Measurements from ENCODE around the gene FRS3.
"Not testable (repeated sequence)": the region's sequence is repeated elsewhere in the genome, so short reads cannot be mapped to it uniquely, and the experiment has no call there.

Gene FRS3

GRCh38 chr6:41779788-41780550 lies at the start of gene FRS3:
FRS3 (minus strand) TSS chr6:41779900; CDS start chr6:41776987, 2,913 bp downstream.
- DNase-seq (ENCODE audit: low spot score): peak; percentile 96

GRCh38 chr6:41826343-41827022 lies 46.8 kb upstream of the FRS3 start:
- no peak for DNase-seq (ENCODE audit: low spot score)

- no peak for DNase-seq (ENCODE audit: low spot score)
Observed at GRCh38 chr6:41824571-41825569, 45.2 kb upstream of the FRS3 start.

GRCh38 chr6:41823178-41823577 lies 43.5 kb upstream of the FRS3 start:
- no peak for DNase-seq (ENCODE audit: low spot score)

DNA sequence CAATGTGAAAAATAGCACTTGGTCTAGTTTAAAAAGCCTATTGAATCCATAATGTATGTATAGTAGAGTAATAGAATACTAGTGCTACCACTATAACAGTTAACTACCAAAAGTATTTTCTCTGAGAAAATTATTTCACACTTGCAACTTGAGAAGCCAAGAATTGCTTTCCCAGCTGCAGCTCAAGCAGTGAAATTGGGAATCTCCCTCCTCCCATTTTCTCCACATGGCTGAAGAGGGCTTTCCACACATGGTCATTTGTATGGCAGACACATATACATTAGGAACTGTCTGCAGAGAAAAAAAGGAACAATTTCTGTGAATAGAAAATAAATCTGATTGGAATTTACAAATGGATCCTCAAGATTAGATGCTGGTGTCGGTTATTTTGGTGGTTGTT lies 42.3 kb upstream of the FRS3 start:
- no peak for DNase-seq (ENCODE audit: low spot score)

DNA sequence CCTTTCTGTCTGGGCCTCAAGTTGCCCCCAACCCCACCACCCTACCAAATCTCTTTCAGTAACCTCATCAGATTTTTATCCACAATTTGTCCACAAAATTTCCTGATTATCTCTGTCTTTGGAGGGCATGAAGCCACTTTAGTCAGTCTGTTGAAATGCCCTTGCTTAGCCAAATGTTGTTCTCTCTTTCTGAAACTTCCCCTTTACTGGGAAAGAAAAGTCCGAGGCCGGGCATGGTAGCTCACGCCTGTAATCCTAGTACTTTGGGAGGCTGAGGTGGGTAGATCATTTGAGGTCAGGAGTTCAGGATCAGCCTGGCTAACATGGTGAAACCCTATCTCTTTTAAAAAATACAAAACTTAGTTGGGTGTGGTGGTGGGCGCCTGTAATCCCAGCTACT lies 41.6 kb upstream of the FRS3 start:
- no peak for DNase-seq (ENCODE audit: low spot score)

DNA sequence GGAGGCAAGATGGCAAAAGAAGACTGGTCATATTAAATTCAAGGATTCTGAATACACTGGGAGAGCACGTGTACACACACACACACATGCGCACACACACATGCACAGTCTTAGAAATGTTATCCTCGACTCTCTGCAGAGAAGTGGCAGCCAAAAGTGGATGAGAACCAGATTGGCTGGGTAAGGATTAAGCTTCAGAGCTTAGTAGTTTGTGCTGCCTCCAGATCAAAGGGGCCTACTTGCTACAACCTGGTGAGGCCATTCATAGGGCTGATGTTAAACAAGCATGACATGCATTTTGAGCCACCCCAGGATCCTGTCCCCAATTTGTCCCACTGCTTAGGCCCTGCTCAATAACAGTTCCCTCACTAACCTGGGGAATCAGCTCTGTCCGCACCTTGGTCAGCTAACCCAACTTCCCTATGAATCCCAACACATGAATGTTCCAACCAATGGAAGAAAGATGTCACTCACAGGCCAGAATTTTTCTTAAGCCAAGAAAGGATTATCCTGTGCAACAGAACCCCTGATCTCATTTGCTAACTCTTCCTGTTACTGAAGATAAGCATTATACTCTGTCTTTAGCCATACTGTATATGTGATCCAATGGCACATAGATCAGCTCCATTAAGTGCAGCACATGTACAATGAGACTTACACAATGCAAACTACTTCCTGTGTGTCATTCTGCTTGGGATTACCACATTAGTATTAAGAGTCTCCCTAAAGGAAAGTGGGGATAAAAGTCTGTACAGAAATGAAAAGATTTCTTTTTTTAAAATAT lies 38.8 kb upstream of the FRS3 start:
- DNase-seq (ENCODE audit: low spot score): peak; percentile 70

DNA sequence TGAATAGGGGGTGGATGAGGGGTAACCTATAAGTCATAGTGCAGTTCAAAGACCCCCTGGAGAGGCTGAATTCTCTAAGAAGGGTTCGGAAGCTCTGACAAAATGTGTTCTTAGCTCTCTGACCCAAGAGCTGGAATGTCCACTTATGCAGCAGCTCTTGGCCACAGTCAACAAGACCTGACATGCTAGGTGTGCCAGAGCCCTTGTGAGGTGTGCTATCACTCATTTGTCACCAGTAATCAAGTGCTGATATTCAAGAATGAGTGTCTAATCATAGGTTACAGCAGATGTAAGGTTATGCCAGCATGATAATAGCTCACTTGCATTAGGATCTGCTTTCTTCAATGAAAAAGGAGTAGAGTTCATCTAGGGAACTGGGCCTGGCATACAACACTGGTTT lies 35.9 kb upstream of the FRS3 start:
- no peak for DNase-seq (ENCODE audit: low spot score)

DNA sequence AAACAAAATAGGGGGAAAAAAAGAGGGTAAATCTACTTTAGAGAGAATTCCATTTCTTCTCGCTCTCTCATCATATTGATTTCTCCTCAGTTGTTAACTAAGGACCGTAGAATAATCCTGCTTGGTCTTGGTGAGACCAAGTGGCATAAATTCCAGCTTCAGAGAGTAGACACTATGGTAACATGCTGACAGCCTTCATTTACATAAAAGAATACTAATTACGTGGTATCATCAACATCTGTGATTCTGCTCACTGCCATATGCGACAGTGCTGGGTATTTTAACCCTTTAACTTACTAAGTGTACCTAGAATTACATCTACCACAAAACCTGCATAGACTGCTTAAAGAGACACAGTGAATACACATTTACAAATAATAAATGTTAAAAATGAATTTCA lies 34.9 kb upstream of the FRS3 start:
- DNase-seq (ENCODE audit: low spot score): no peak

DNA sequence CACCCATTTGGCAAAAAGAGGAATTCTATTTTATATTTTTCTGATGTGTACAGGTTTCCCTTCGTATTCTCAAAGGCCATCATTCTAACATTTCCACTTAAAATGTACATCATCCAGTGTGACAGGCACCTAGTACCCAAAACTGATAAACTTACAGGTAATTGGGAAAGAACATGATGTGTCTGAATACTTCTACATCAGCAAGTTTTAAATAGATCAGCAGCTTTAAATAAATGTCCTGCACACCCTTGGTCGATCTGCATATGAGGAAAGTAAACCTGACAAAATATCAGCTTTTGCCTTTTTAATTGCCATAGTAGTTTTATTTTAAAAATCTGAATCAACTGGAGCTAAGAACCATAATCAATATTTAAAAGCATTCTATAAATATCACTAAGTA lies 34.3 kb upstream of the FRS3 start:
- no peak for DNase-seq (ENCODE audit: low spot score)

DNA sequence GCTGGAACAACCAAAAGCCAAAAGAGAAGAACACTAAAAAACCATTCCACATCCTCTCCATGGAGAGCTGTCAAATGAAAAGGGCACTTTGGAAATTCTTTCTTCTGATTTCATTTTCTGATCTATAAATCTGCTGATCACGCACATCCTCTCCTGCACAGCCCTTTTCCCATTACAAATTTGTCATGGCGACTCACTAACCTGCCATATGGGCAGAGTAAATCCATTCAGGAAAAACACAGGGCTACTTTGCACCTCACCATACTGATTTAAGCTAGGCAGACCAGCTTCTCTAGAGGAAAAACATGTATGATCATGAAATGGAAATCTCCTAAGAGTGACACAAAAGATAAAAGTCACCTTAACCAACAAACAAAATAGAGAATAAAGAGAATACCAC lies 33.8 kb upstream of the FRS3 start:
- no peak for DNase-seq (ENCODE audit: low spot score)

GRCh38 chr6:41811946-41812345 lies 32.2 kb upstream of the FRS3 start:
- DNase-seq (ENCODE audit: low spot score): not testable (repeated sequence)

GRCh38 chr6:41811095-41811494 lies 31.4 kb upstream of the FRS3 start:
- DNase-seq (ENCODE audit: low spot score): no peak

- DNase-seq (ENCODE audit: low spot score): no peak
Observed at GRCh38 chr6:41805830-41806774, 26.4 kb upstream of the FRS3 start.

DNA sequence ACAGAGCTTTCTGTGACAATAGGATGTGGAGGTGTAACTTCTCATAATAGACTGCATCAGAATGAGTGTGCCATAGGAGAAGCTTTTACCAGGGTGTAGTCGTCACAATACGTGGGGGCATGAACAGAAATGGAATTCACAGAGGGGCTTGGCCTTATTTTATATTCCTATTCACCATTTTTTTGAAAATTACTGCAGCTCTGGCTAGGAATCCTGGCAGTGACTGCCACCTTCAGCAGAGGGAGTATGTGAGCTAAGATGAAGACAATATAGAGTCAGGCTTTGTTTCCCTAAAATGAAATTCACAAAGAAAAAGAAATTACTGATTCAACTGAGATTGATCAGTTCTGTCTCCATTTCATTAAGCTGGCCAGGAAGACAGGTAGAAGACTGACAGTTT lies 21.7 kb upstream of the FRS3 start:
- DNase-seq (ENCODE audit: low spot score): no peak

DNA sequence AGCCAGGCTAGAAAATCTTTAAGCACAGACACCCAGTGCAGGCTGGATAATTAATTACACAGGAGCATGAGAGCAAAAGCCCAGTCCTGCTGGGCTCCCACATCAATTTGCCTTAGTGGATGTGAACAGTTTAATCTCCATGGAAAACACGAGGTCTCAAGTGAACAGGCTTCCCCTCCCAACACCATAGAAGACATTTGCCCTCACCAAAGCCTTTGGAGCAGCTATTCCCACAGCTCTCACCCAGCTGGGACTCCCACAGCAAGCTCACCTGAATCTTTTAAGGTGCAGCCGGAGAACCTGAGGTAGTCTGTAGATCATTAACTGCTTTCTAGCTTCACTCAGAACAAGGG lies 19.8 kb upstream of the FRS3 start:
- no peak for DNase-seq (ENCODE audit: low spot score)

- DNase-seq (ENCODE audit: low spot score): no peak
Observed at GRCh38 chr6:41798901-41799558, 19.3 kb upstream of the FRS3 start.

- DNase-seq (ENCODE audit: low spot score): no peak
Observed at GRCh38 chr6:41796474-41796873, 16.8 kb upstream of the FRS3 start.

- DNase-seq (ENCODE audit: low spot score): no peak
Observed at GRCh38 chr6:41791984-41792383, 12.3 kb upstream of the FRS3 start.

- DNase-seq (ENCODE audit: low spot score): no peak
Observed at GRCh38 chr6:41791305-41791704, 11.6 kb upstream of the FRS3 start.

All from D341Med (cell line).